ENCODE measurements around the gene MAN2B1.

DNA sequence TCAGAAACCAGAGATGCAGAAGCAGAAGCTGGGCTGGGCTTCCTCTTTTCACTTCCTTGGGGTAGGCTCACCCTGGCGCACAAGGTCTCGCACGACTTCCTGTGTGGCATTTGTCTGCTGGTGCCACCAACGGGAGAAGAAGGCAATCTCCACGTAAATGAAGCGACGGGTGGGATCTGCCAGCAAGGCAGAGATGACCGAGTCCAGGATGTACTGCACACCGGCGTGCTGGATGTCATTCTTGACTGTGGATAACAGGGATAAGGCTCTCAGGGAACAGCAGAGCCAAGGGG lies 1.3 kb downstream of the MAN2B1 start:
- TF ChIP-seq, protein P1, sequence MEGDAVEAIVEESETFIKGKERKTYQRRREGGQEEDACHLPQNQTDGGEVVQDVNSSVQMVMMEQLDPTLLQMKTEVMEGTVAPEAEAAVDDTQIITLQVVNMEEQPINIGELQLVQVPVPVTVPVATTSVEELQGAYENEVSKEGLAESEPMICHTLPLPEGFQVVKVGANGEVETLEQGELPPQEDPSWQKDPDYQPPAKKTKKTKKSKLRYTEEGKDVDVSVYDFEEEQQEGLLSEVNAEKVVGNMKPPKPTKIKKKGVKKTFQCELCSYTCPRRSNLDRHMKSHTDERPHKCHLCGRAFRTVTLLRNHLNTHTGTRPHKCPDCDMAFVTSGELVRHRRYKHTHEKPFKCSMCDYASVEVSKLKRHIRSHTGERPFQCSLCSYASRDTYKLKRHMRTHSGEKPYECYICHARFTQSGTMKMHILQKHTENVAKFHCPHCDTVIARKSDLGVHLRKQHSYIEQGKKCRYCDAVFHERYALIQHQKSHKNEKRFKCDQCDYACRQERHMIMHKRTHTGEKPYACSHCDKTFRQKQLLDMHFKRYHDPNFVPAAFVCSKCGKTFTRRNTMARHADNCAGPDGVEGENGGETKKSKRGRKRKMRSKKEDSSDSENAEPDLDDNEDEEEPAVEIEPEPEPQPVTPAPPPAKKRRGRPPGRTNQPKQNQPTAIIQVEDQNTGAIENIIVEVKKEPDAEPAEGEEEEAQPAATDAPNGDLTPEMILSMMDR (IDR thresholded peaks at IDR 0.05), result no peak
- TF ChIP-seq POLR2A (IDR thresholded peaks at IDR 0.05), result no peak
